K562 (cell line): ENCODE measurements around the gene USP46. TPM values are rescaled to one million over a fixed set of nuclear protein-coding genes. Genes with fewer than 3 reads are reported as not detected.

Experiments used
- ATAC-seq: fragments of 200-7000 bp; cut with Tn5 transposase; 3 replicates; pipeline ENCODE4 v1.9.1; 2020; ENCODE audit warnings: moderate library complexity
- BruUV-seq: library from RNA; stranded (reverse); fragments of 400-500 nt; replicated peaks from 2 replicates; lab custom pipeline; 2021; lab: Mats Ljungman, UMichigan
- CTCF ChIA-PET: fragments of 300-600 bp; formaldehyde crosslinking; extraction: SDS; loops from one replicate; lab custom pipeline; 2021; ENCODE audit warnings: low intra/inter-chr PET ratio; lab: Yijun Ruan, JAX
- POLR2A ChIA-PET: fragments of 300-600, 350-650 bp; sonication (Branson Sonifier 250); formaldehyde crosslinking; extraction: SDS; loops from one replicate; lab custom pipeline; 2021; ENCODE audit warnings: antibody characterized with exemption, inconsistent platforms; lab: Yijun Ruan, JAX
- DNase-seq, 4 experiments: peaks; one replicate each; pipeline versions ENCODE4 v3.0.0 to v3.0.0-alpha.2; 2011 to 2018; ENCODE audit warnings: low spot score in 3 of 4, mixed read lengths in 3 of 4; ENCODE audit errors: extremely low read depth in 1 of 4
- FAIRE-seq: peaks from 2 replicates; lab custom pipeline; 2011; peaks lifted over from hg19 to GRCh38; lab: Jason Lieb, UNC
- H2AFZ ChIP-seq: 2 replicates; pipeline ENCODE4 v1.6.0; 2011; ENCODE audit warnings: low read depth, low read length, control low read depth, inconsistent platforms
- H3K27ac ChIP-seq: fragments of 200-600 bp; 3 replicates; pipeline ENCODE4 v1.8.0; 2011; ENCODE audit warnings: low read depth, mild to moderate bottlenecking, control low read depth, inconsistent platforms, low read length, moderate library complexity, mixed read lengths; ENCODE audit errors: extremely low read depth
- H3K27me3 ChIP-seq, 2 experiments: fragments of 300-600 bp in 1 of 2; 2 replicates in 1 of 2; 3 replicates in 1 of 2; pipeline versions ENCODE4 v1.6.0 to v1.8.0; 2011; ENCODE audit warnings: inconsistent platforms in 2 of 2, low read length in 2 of 2, mild to moderate bottlenecking in 1 of 2, mixed read lengths in 1 of 2, moderate library complexity in 1 of 2; ENCODE audit not compliant: control insufficient read depth in 2 of 2, insufficient read depth in 2 of 2
- H3K36me3 ChIP-seq: fragments of 300-600 bp; 3 replicates; pipeline ENCODE4 v1.8.0; 2011; ENCODE audit warnings: mild to moderate bottlenecking, low read length, inconsistent platforms; ENCODE audit not compliant: control insufficient read depth, insufficient read depth
- H3K4me1 ChIP-seq, 2 experiments: fragments of 200-600 bp in 1 of 2; replicated peaks in 1 of 2; 2 replicates in 1 of 2; 3 replicates in 1 of 2; pipeline versions ENCODE4 v1.5.1 to v1.8.0; 2011; ENCODE audit warnings: inconsistent platforms in 2 of 2, low read length in 2 of 2, mild to moderate bottlenecking in 1 of 2, mixed read lengths in 1 of 2, moderate library complexity in 1 of 2; ENCODE audit not compliant: control insufficient read depth in 2 of 2, insufficient read depth in 2 of 2
- H3K4me2 ChIP-seq: 2 replicates; pipeline ENCODE4 v1.6.1; 2011; ENCODE audit warnings: low read length, control low read depth, inconsistent platforms, mixed read lengths; ENCODE audit not compliant: insufficient read depth
- H3K4me3 ChIP-seq: fragments of 200-600 bp; sonication (generic), shearing (Covaris generic); 2 replicates; pipeline ENCODE4 v1.5.1; 2016; ENCODE audit warnings: control low read depth, inconsistent platforms
- H3K79me2 ChIP-seq: fragments of 200-600 bp; 3 replicates; pipeline ENCODE4 v1.8.0; 2011; ENCODE audit warnings: low read length, inconsistent platforms; ENCODE audit not compliant: control insufficient read depth, insufficient read depth
- H3K9ac ChIP-seq, 2 experiments: 2 replicates each; pipeline versions ENCODE4 v1.6.0 to v1.6.1; 2011; ENCODE audit warnings: low read depth in 2 of 2, low read length in 2 of 2, control low read depth in 1 of 2, inconsistent platforms in 1 of 2, mild to moderate bottlenecking in 1 of 2, mixed read lengths in 1 of 2; ENCODE audit not compliant: insufficient read depth in 1 of 2
- H3K9me1 ChIP-seq: one replicate; pipeline ENCODE4 v1.6.0; 2011; ENCODE audit warnings: inconsistent platforms, mild to moderate bottlenecking, low read length, moderate library complexity; ENCODE audit not compliant: control insufficient read depth, insufficient read depth
- H3K9me3 ChIP-seq: replicated peaks from 2 replicates; pipeline ENCODE4 v1.5.1; 2011; ENCODE audit warnings: low read depth, low read length, inconsistent platforms; ENCODE audit not compliant: control insufficient read depth, insufficient read depth
- H4K20me1 ChIP-seq: replicated peaks from 2 replicates; pipeline ENCODE4 v1.6.1; 2011; ENCODE audit warnings: low read length, inconsistent platforms, mixed read lengths; ENCODE audit not compliant: control insufficient read depth, insufficient read depth
- ELF2 ChIP-seq: fragments of 250-450 bp; sonication (Bioruptor Pico); IDR thresholded peaks from 2 replicates; pipeline ENCODE4 v1.5.0; 2021; ENCODE audit warnings: mild to moderate bottlenecking
- LARP7 ChIP-seq: fragments of 450-650 bp; IDR thresholded peaks from 2 replicates; pipeline ENCODE4 v1.6.1; 2016
- MTA3 ChIP-seq: fragments of 450-650 bp; formaldehyde crosslinking; IDR thresholded peaks from 2 replicates; pipeline ENCODE4 v1.6.1; 2017; ENCODE audit warnings: mild to moderate bottlenecking, borderline replicate concordance
- PKNOX1 ChIP-seq: fragments of 450-650 bp; IDR thresholded peaks from 2 replicates; pipeline ENCODE4 v1.6.1; 2016
- PPARD ChIP-seq: fragments of 250-450 bp; sonication (Bioruptor Pico); IDR thresholded peaks from 2 replicates; pipeline ENCODE4 v1.8.0; 2022; ENCODE audit warnings: inconsistent platforms, mild to moderate bottlenecking, moderate library complexity
- PRDM10 ChIP-seq: fragments of 450-650 bp; IDR thresholded peaks from 2 replicates; pipeline ENCODE4 v1.6.1; 2018; ENCODE audit not compliant: partially characterized antibody
- PRPF4 ChIP-seq: fragments of 200-400 bp; formaldehyde crosslinking; IDR thresholded peaks from one replicate; pipeline ENCODE4 v1.6.1; 2017; ENCODE audit warnings: low read length, low read depth, mild to moderate bottlenecking; ENCODE audit not compliant: insufficient read depth, poor library complexity, severe bottlenecking
- PTBP1 ChIP-seq: fragments of 200-400 bp; formaldehyde crosslinking; IDR thresholded peaks from 2 replicates; pipeline ENCODE4 v1.6.1; 2017; ENCODE audit warnings: low read depth, low read length
- SAFB ChIP-seq: fragments of 200-400 bp; formaldehyde crosslinking; IDR thresholded peaks from 2 replicates; pipeline ENCODE4 v1.6.1; 2017; ENCODE audit warnings: low read depth, low read length, borderline replicate concordance
- STAT5A ChIP-seq: IDR thresholded peaks from 2 replicates; pipeline ENCODE4 v1.6.1; 2012; ENCODE audit warnings: low read length, inconsistent platforms, borderline replicate concordance
- TCF3 ChIP-seq: sonication (generic); formaldehyde crosslinking; IDR thresholded peaks from 2 replicates; pipeline ENCODE4 v1.4.0; 2020; ENCODE audit warnings: mild to moderate bottlenecking, missing genetic modification reagents
- ZFP1 ChIP-seq: fragments of 450-650 bp; formaldehyde crosslinking; IDR thresholded peaks from 2 replicates; pipeline ENCODE4 v1.4.0; 2020; ENCODE audit warnings: mild to moderate bottlenecking, mixed read lengths
- ZNF639 ChIP-seq, 2 experiments: fragments of 200-800 bp in 1 of 2; sonication (Bioruptor generic) in 1 of 2; sonication (generic) in 1 of 2; formaldehyde crosslinking in 1 of 2; IDR thresholded peaks in 1 of 2; conservative IDR thresholded peaks in 1 of 2; 2 replicates each; pipeline versions ENCODE4 v1.5.0 to v1.6.1; 2016 to 2020; ENCODE audit warnings: missing compliant biosample characterization in 1 of 2, missing genetic modification characterization in 1 of 2, missing genetic modification reagents in 1 of 2
- WGBS: fragments of 100-300 bp; shearing (Covaris generic); methylation state at CpG from one replicate; pipeline ENCODE4 v1.1.6; 2016; ENCODE audit warnings: low coverage, mixed read lengths; ENCODE audit not compliant: insufficient coverage; ENCODE audit errors: missing lambda C conversion rate; 5-methylcytosine and 5-hydroxymethylcytosine counted together
- in situ Hi-C: fragments of 300-500 bp; cut with MboI; formaldehyde crosslinking; loops from 4 replicates; pipeline ENCODE4 v1.15.0; 2018; ENCODE audit warnings: inconsistent platforms, mixed read lengths
- intact Hi-C: fragments of 100-400 bp; cut with micrococcal nuclease; formaldehyde crosslinking; loops from 2 replicates; pipeline ENCODE4 v1.14.2; 2022
- polyA plus RNA-seq, 8 experiments: library from polyadenylated mRNA; depleted of rRNA in 4 of 8; stranded (reverse) in 5 of 8; unstranded in 3 of 8; fragments of >200 nt; fragmentation: Nextera tagmentation in 2 of 8; fragmentation: Illumina TruSeq in 1 of 8; extraction: Ambion mirVana in 2 of 8; extraction: Trizol in 1 of 8; gene quantifications; 2 replicates each; pipeline versions ENCODE4 v1.2.1 to v1.2.3, GENCODE V29; 2011 to 2014; ENCODE audit warnings: inconsistent platforms in 1 of 8, missing spikeins in 1 of 8
- total RNA-seq, 7 experiments: library from RNA; depleted of rRNA in 6 of 7; stranded (reverse); fragments of >200 nt in 6 of 7; fragmentation: Illumina TruSeq in 2 of 7; extraction: Trizol in 2 of 7; gene quantifications; 2 replicates each; pipeline versions ENCODE4 v1.2.1 to v1.2.3, GENCODE V29; 2011 to 2021; ENCODE audit warnings: low replicate concordance in 1 of 7

The USP46 gene
- total and polyA plus RNA-seq, 9 of the 15 experiments (the other 6 are each of a cell fraction or from before 2014, with no cell fraction given), result 3.0 to 11.7 (median 8.4) TPM

GRCh38 chr4:52633846-52634245 lies 25.3 kb downstream of the USP46 start:
- no peak for FAIRE-seq
- WGBS, result 60% methylated on average over 3 of the region's 6 CpGs
- no peaks in the 10 kb centered on the region for H3K9me3 ChIP-seq
- no peak overlapping the region for H3K4me3 ChIP-seq
- no peak overlapping the region for H3K27ac ChIP-seq
- intact Hi-C loops (no loop called here), in situ Hi-C loops (no loop called here)
- ATAC-seq, result no peak
- no peak overlapping the region for H2AFZ ChIP-seq
- H3K79me2 ChIP-seq, result no peaks in the 10 kb centered on the region
- no peak for TF ChIP-seq LARP7
- TF ChIP-seq PRPF4, result no peak
- TF ChIP-seq STAT5A, result no peak
- no peak for TF ChIP-seq TCF3 (CRISPR knock-in tag)
- TF ChIP-seq ZFP1 (CRISPR knock-in tag), result no peak
- TF ChIP-seq MTA3, result no peak
- no peak for TF ChIP-seq PTBP1
- TF ChIP-seq PRDM10, result no peak
- TF ChIP-seq PPARD, result no peak
- no peak for TF ChIP-seq SAFB
- TF ChIP-seq ELF2 (CRISPR knock-in tag), result no peak
- TF ChIP-seq PKNOX1, result no peak
- no peak for TF ChIP-seq ZNF639 (CRISPR knock-in tag; conservative IDR thresholded peaks at IDR 0.05 in 1 of 2, IDR thresholded peaks at IDR 0.05 in 1 of 2)
- no peaks in the 10 kb centered on the region for H3K36me3 ChIP-seq
- no peak for DNase-seq
- no peaks in the 10 kb centered on the region for H3K4me1 ChIP-seq
- POLR2A ChIA-PET, result no interaction called here
- no peaks in the 10 kb centered on the region for H3K9me1 ChIP-seq
- H4K20me1 ChIP-seq, result no peaks in the 10 kb centered on the region; the same call in 1 of the 2 replicates
- BruUV-seq, result no TSS peak
- CTCF ChIA-PET, result no interaction called here
- H3K9ac ChIP-seq, result no peak overlapping the region
- no peaks in the 10 kb centered on the region for H3K27me3 ChIP-seq
- no peak overlapping the region for H3K4me2 ChIP-seq
